Naive B cell (primary cell): ENCODE results near the gene ZNF821. TPM values are rescaled to one million over a fixed set of nuclear protein-coding genes. Genes with fewer than 3 reads are reported as not detected.
A peak's percentile ranks its signal among the peaks of the same experiment; 100 is the strongest.

Source experiments
- ATAC-seq, 2 donors: fragments of 150-1000 bp; cut with Tn5 transposase; 2 replicates each; pipeline ENCODE4 v1.10.0; 2021; ENCODE audit warnings: low read depth in 2 of 2, mild to moderate bottlenecking in 2 of 2, moderate library complexity in 2 of 2
- DNase-seq: peaks from one replicate; pipeline ENCODE4 v3.0.0; 2022
- H3K27ac Mint-ChIP-seq, 6 donors: one replicate each; pipeline ENCODE4 v1.8.0; 2020 to 2022; ENCODE audit warnings: mild to moderate bottlenecking in 6 of 6, mixed read lengths in 6 of 6, moderate library complexity in 5 of 6, inconsistent platforms in 2 of 6
- H3K27me3 Mint-ChIP-seq, 3 donors: one replicate each; pipeline ENCODE4 v1.8.0; 2021 to 2022; ENCODE audit warnings: mixed read lengths in 3 of 3, mild to moderate bottlenecking in 1 of 3
- H3K36me3 Mint-ChIP-seq, 2 donors: one replicate each; pipeline ENCODE4 v1.8.0; 2020 to 2022; ENCODE audit warnings: mixed read lengths in 2 of 2, inconsistent platforms in 1 of 2, mild to moderate bottlenecking in 1 of 2
- H3K4me1 Mint-ChIP-seq, 3 donors: one replicate each; pipeline ENCODE4 v1.8.0; 2020 to 2022; ENCODE audit warnings: mixed read lengths in 3 of 3, inconsistent platforms in 1 of 3, mild to moderate bottlenecking in 1 of 3, moderate library complexity in 1 of 3
- H3K4me3 Mint-ChIP-seq, 8 donors: one replicate each; pipeline ENCODE4 v1.8.0; 2020 to 2022; ENCODE audit warnings: mild to moderate bottlenecking in 8 of 8, mixed read lengths in 8 of 8, moderate library complexity in 8 of 8, inconsistent platforms in 2 of 8
- H3K9me3 Mint-ChIP-seq, 7 donors: one replicate each; pipeline ENCODE4 v1.8.0; 2020 to 2022; ENCODE audit warnings: mixed read lengths in 7 of 7, mild to moderate bottlenecking in 5 of 7, inconsistent platforms in 2 of 7, moderate library complexity in 1 of 7
- polyA plus RNA-seq, 6 donors: library from polyadenylated mRNA; unstranded; fragments of 300-500 nt; fragmentation: Illumina TruSeq; gene quantifications; one replicate each; pipeline ENCODE4 v1.2.3, GENCODE V29; 2021; ENCODE audit warnings: low read depth in 6 of 6

ZNF821 gene
- polyA plus RNA-seq: 10 to 100 TPM; 19.0 to 34.4 (median 26.9) TPM

- Mint-ChIP-seq H3K27me3 (no peaks in the 10 kb centered on the region), H3K9me3 (no peaks in the 10 kb centered on the region), H3K4me1 (peaks cover 42 to 51% (median 47%) of the 10 kb centered on the region in 3 donors), H3K36me3 (peaks cover 9 to 10% of the 10 kb centered on the region in 2 donors), H3K27ac (peak within 1 kb of the TSS; percentile 97 to 99 (median 98)), H3K4me3 (peak within 1 kb of the TSS; percentile 92 to 99 (median 96))
- ATAC-seq (peak; percentile 54 to 60), DNase-seq (peak; percentile 78)
Observed at GRCh38 chr16:71883849-71884638, at the start of gene ZNF821. TSS of gene ZNF821 (minus strand) at chr16:71884182. CDS start at chr16:71879946, 4,236 bp downstream.

DNA sequence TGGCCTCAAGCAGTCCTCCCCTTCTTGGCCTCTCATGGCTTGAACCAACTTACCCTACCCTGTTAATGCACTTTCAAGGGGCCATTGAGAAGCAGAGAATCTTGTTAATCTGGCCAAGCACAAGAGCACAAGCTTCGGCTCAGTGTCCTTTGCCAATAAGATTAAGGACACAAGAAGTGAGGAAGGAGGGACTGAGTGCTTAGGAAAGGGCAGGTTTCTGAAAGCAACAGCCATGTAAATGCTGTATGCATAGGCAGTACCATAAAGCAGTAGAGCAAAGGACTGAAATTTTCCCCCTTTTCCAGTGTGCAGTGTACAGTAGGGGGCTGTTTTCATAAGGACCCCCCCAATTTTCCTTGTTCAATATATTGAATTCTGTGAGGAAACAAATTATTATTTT, 49.0 kb upstream of the ZNF821 start:
- peaks cover 0 to 13% (median 3%) of the 10 kb centered on the region in 3 donors for H3K4me1 Mint-ChIP-seq
- H3K27ac Mint-ChIP-seq: peak overlapping the region in 3 of 6 donors; percentile 67 to 90 (median 72)
- no peak for DNase-seq
- no peak overlapping the region for H3K4me3 Mint-ChIP-seq
- H3K9me3 Mint-ChIP-seq: no peaks in the 10 kb centered on the region
- peaks cover under 1 to 5% of the 10 kb centered on the region in 2 donors for H3K36me3 Mint-ChIP-seq
- no peaks in the 10 kb centered on the region for H3K27me3 Mint-ChIP-seq
- no peak for ATAC-seq

DNA sequence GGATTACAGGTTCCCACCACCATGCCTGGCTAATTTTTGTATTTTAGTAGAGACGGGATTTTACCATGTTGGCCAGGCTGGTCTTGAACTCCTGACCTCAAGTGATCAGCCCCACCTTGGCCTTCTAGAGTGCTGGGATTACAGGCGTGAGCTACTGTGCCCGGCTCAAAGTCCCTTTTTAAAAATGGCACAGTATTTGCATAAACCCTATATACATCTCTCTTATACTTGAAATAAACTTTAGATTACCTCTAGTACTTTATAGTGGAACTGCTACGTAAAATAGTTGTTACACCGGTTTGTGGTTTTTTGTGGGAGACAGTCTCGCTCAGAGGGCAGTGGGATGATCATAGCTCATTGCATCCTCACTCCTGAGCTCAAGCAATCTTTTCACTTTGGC, 47.6 kb upstream of the ZNF821 start:
- Mint-ChIP-seq H3K27me3 (no peaks in the 10 kb centered on the region), H3K27ac (peak overlapping the region in 2 of 6 donors; percentile 54 to 94), H3K9me3 (no peaks in the 10 kb centered on the region), H3K4me1 (peaks cover 0 to 16% (median 3%) of the 10 kb centered on the region in 3 donors), H3K4me3 (no peak overlapping the region), H3K36me3 (peaks cover 13 to 15% of the 10 kb centered on the region in 2 donors)
- no peak for ATAC-seq
- DNase-seq: no peak

DNA sequence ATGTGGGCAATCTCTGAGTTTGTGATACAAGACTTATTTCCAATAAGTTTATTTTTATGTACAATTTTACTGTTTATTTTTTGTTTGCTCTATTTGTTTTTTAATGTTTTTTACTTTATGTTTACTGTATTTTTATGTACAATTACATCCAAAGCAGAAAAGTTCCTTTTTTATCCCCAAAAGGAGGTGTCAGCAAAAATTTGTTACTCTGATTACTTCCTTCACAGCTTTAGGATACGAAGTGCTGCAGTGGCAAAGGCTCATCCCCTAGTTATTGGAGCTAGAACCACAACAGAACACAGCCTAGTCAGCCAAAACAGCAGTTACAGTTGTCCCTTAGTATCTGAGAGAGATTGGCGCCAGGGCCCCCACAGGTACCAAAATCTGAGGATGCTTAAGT, 47.0 kb upstream of the ZNF821 start:
- Mint-ChIP-seq H3K36me3 (peaks cover 14 to 17% of the 10 kb centered on the region in 2 donors), H3K4me3 (no peak overlapping the region), H3K9me3 (no peaks in the 10 kb centered on the region), H3K27ac (peak overlapping the region in 2 of 6 donors; percentile 34 to 44), H3K4me1 (peaks cover 0 to 16% (median 3%) of the 10 kb centered on the region in 3 donors), H3K27me3 (no peaks in the 10 kb centered on the region)
- ATAC-seq (no peak), DNase-seq (no peak)

GRCh38 chr16:71930013-71930563, 46.1 kb upstream of the ZNF821 start:
- ATAC-seq (no peak), DNase-seq (no peak)
- Mint-ChIP-seq H3K27ac (peak overlapping the region in 5 of 6 donors; percentile 9 to 86 (median 61)), H3K4me3 (no peak overlapping the region), H3K36me3 (peaks cover 14 to 17% of the 10 kb centered on the region in 2 donors), H3K4me1 (peaks cover 0 to 8% (median 3%) of the 10 kb centered on the region in 3 donors), H3K9me3 (no peaks in the 10 kb centered on the region), H3K27me3 (no peaks in the 10 kb centered on the region)

GRCh38 chr16:71929048-71929447, 45.1 kb upstream of the ZNF821 start:
- Mint-ChIP-seq H3K4me3 (no peak overlapping the region), H3K4me1 (peaks cover 2 to 8% (median 3%) of the 10 kb centered on the region in 3 donors), H3K27me3 (no peaks in the 10 kb centered on the region), H3K36me3 (peaks cover 14 to 19% of the 10 kb centered on the region in 2 donors), H3K9me3 (no peaks in the 10 kb centered on the region), H3K27ac (peak overlapping the region in 1 of 6 donors; percentile 19)
- ATAC-seq: no peak
- DNase-seq: no peak

GRCh38 chr16:71927787-71928186, 43.8 kb upstream of the ZNF821 start:
- H3K36me3 Mint-ChIP-seq: peaks cover 14 to 29% of the 10 kb centered on the region in 2 donors
- H3K4me1 Mint-ChIP-seq: peaks cover 0 to 8% (median 6%) of the 10 kb centered on the region in 3 donors
- no peaks in the 10 kb centered on the region for H3K27me3 Mint-ChIP-seq
- ATAC-seq (no peak), DNase-seq (no peak)
- no peaks in the 10 kb centered on the region for H3K9me3 Mint-ChIP-seq
- H3K27ac Mint-ChIP-seq: peak overlapping the region in 2 of 6 donors; percentile 21 to 25
- H3K4me3 Mint-ChIP-seq: no peak overlapping the region

- no peak for ATAC-seq
- Mint-ChIP-seq H3K4me3 (no peak overlapping the region), H3K4me1 (peaks cover 0 to 8% (median 6%) of the 10 kb centered on the region in 3 donors)
Observed at GRCh38 chr16:71927383-71927782, 43.4 kb upstream of the ZNF821 start.

DNA sequence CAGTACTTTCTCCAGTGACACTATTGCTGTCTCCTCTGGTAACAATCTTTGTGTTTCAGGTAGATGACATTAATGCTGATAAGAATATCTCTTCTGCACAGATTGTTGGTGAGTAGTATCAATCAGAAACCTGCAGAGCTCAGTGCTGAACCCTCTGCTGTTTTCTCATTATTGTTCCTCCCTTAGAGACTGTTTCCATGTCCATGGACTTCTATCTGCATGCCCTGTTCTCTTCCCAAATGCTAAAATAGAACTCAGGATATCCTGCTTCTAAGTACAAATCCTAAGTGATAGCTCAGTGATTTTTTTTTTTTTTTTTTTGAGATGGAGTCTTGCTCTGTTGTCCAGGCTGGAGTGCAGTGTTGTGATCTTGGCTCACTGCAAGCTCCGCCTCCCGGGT, 40.7 kb upstream of the ZNF821 start:
- H3K9me3 Mint-ChIP-seq: peaks cover 0 to 5% (median 0%) of the 10 kb centered on the region in 7 donors
- H3K36me3 Mint-ChIP-seq: peaks cover 27 to 32% of the 10 kb centered on the region in 2 donors
- H3K27ac Mint-ChIP-seq: peak overlapping the region in 1 of 6 donors; percentile 31
- no peak for DNase-seq
- no peaks in the 10 kb centered on the region for H3K27me3 Mint-ChIP-seq
- H3K4me3 Mint-ChIP-seq: no peak overlapping the region
- peaks cover 0 to 9% (median 6%) of the 10 kb centered on the region in 3 donors for H3K4me1 Mint-ChIP-seq
- no peak for ATAC-seq

More at GRCh38 chr16:71927383-71927782, 43.4 kb upstream of the ZNF821 start:
- DNase-seq: no peak
- H3K9me3 Mint-ChIP-seq: no peaks in the 10 kb centered on the region
- no peaks in the 10 kb centered on the region for H3K27me3 Mint-ChIP-seq
- H3K27ac Mint-ChIP-seq: peak overlapping the region in 1 of 6 donors; percentile 21
- peaks cover 14 to 31% of the 10 kb centered on the region in 2 donors for H3K36me3 Mint-ChIP-seq

- DNase-seq (no peak), ATAC-seq (no peak)
- no peak overlapping the region for H3K4me3 Mint-ChIP-seq
- H3K27ac Mint-ChIP-seq: peak overlapping the region in 1 of 6 donors; percentile 31
- H3K9me3 Mint-ChIP-seq: peaks cover 0 to 6% (median 0%) of the 10 kb centered on the region in 7 donors
- H3K4me1 Mint-ChIP-seq: peaks cover 3 to 12% (median 8%) of the 10 kb centered on the region in 3 donors
- peaks cover 30 to 35% of the 10 kb centered on the region in 2 donors for H3K36me3 Mint-ChIP-seq
- no peaks in the 10 kb centered on the region for H3K27me3 Mint-ChIP-seq
Observed at GRCh38 chr16:71923941-71924690, 40.1 kb upstream of the ZNF821 start.

- DNase-seq (no peak), ATAC-seq (no peak)
- Mint-ChIP-seq H3K36me3 (peaks cover 29 to 38% of the 10 kb centered on the region in 2 donors), H3K9me3 (peaks cover 0 to 6% (median 0%) of the 10 kb centered on the region in 7 donors), H3K27me3 (no peaks in the 10 kb centered on the region), H3K27ac (peak overlapping the region in 2 of 6 donors; percentile 50 to 54), H3K4me3 (no peak overlapping the region), H3K4me1 (peaks cover 17 to 32% (median 27%) of the 10 kb centered on the region in 3 donors)
Observed at GRCh38 chr16:71920658-71921057, 36.7 kb upstream of the ZNF821 start.

- Mint-ChIP-seq H3K36me3 (peaks cover 26 to 38% of the 10 kb centered on the region in 2 donors), H3K4me3 (peak overlapping the region in 2 of 8 donors; percentile 3 to 33), H3K27me3 (no peaks in the 10 kb centered on the region), H3K4me1 (peaks cover 29 to 46% (median 38%) of the 10 kb centered on the region in 3 donors), H3K9me3 (peaks cover 0 to 6% (median 0%) of the 10 kb centered on the region in 7 donors), H3K27ac (peak overlapping the region in 2 of 6 donors; percentile 67 to 69)
- DNase-seq (no peak), ATAC-seq (peak; percentile 60 to 70)
Observed at GRCh38 chr16:71919035-71919434, 35.1 kb upstream of the ZNF821 start.

DNA sequence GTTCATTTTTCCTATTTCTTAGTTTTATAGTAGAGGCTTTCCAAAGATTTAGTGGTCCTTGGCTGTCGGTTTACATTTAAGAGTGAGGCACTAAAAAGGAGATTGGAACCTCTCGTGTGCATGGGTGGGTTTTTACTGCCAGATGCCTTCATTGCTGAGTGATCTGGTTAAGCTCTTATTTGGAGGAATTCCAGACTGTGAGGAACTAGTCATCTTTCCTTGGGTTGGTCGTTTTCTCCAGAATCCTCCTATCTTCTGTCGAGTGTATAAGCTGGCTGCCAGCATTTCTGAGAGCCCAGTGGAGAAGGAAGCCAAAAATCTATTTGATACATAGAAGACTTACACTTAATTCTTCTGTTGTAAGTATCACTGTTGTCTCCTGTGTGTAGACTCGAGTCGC, 33.9 kb upstream of the ZNF821 start:
- DNase-seq (no peak), ATAC-seq (no peak)
- peaks cover 30 to 54% (median 47%) of the 10 kb centered on the region in 3 donors for H3K4me1 Mint-ChIP-seq
- no peaks in the 10 kb centered on the region for H3K27me3 Mint-ChIP-seq
- no peak overlapping the region for H3K4me3 Mint-ChIP-seq
- H3K36me3 Mint-ChIP-seq: peaks cover 21 to 38% of the 10 kb centered on the region in 2 donors
- peak overlapping the region in 3 of 6 donors; percentile 34 to 65 (median 39) for H3K27ac Mint-ChIP-seq
- H3K9me3 Mint-ChIP-seq: peaks cover 0 to 6% (median 0%) of the 10 kb centered on the region in 7 donors
